Smooth muscle cell (in vitro differentiated cells): ENCODE measurements around the gene CHCHD3. TPM values are rescaled to one million over a fixed set of nuclear protein-coding genes. Genes with fewer than 3 reads are reported as not detected.
"Not testable (repeated sequence)": the region's sequence is repeated elsewhere in the genome, so short reads cannot be mapped to it uniquely, and the experiment has no call there.

Experiments
- DNase-seq: peaks from one replicate; lab custom pipeline; 2025; ENCODE audit not compliant: unreplicated experiment; lab: John Stamatoyannopoulos, UW
- H2AFZ ChIP-seq: fragments of 200-600 bp; sonication (generic); 2 replicates; pipeline ENCODE4 v1.6.0; 2016; ENCODE audit warnings: antibody characterized with exemption, low read depth, mild to moderate bottlenecking
- H3F3A ChIP-seq: fragments of 200-600 bp; sonication (generic); 2 replicates; pipeline ENCODE4 v1.6.0; 2017; ENCODE audit warnings: antibody characterized with exemption, low read depth
- H3K27ac ChIP-seq: fragments of 200-600 bp; sonication (generic); 2 replicates; pipeline ENCODE4 v1.5.1; 2016; ENCODE audit warnings: low read depth, mild to moderate bottlenecking
- H3K27me3 ChIP-seq: fragments of 200-600 bp; sonication (generic); 2 replicates; pipeline ENCODE4 v1.6.1; 2016; ENCODE audit warnings: low read depth, mild to moderate bottlenecking
- H3K36me3 ChIP-seq: fragments of 200-600 bp; sonication (generic); 2 replicates; pipeline ENCODE4 v1.5.1; 2016; ENCODE audit warnings: low read depth
- H3K4me1 ChIP-seq: fragments of 200-600 bp; sonication (generic); 2 replicates; pipeline ENCODE4 v1.5.1; 2016; ENCODE audit warnings: low read depth
- H3K4me2 ChIP-seq: fragments of 200-600 bp; sonication (generic); 2 replicates; pipeline ENCODE4 v1.6.0; 2016; ENCODE audit warnings: mild to moderate bottlenecking
- H3K4me3 ChIP-seq: fragments of 200-600 bp; sonication (generic); 2 replicates; pipeline ENCODE4 v1.5.1; 2016; ENCODE audit warnings: mild to moderate bottlenecking
- H3K79me2 ChIP-seq: fragments of 200-600 bp; sonication (generic); 2 replicates; pipeline ENCODE4 v1.6.0; 2016; ENCODE audit warnings: low read depth, mild to moderate bottlenecking
- H3K9ac ChIP-seq: fragments of 200-600 bp; sonication (generic); 2 replicates; pipeline ENCODE4 v1.6.0; 2016; ENCODE audit warnings: low read depth
- H3K9me3 ChIP-seq: fragments of 200-600 bp; sonication (generic); replicated peaks from 2 replicates; pipeline ENCODE4 v1.5.1; 2016; ENCODE audit warnings: low read depth
- H4K20me1 ChIP-seq: fragments of 200-600 bp; sonication (generic); 2 replicates; pipeline ENCODE4 v1.6.0; 2016; ENCODE audit warnings: low read depth
- CTCF ChIP-seq: fragments of 200-600 bp; sonication (generic); IDR thresholded peaks from 2 replicates; pipeline ENCODE4 v1.5.1; 2017; ENCODE audit warnings: borderline replicate concordance, mild to moderate bottlenecking, antibody characterized with exemption; ENCODE audit not compliant: insufficient read depth, poor library complexity, severe bottlenecking
- WGBS: methylation state at CpG from one replicate; pipeline ENCODE4 v1.1.7; 2016; ENCODE audit warnings: low lambda C conversion rate; 5-methylcytosine and 5-hydroxymethylcytosine counted together
- polyA plus RNA-seq: library from polyadenylated mRNA; unstranded; fragments of >200 nt; fragmentation: Nextera tagmentation; extraction: Ambion mirVana; gene quantifications from 2 replicates; pipeline ENCODE4 v1.2.1, GENCODE V29; 2016
- total RNA-seq: library from RNA; depleted of rRNA; stranded (reverse); fragments of >200 nt; gene quantifications from 2 replicates; pipeline ENCODE4 v1.2.3, GENCODE V29; 2014

CHCHD3 gene
- total and polyA plus RNA-seq, 2 experiments from 2014 or later = 49.8 to 59.2 TPM

- Histone ChIP-seq H3K4me1 (no peaks in the 10 kb centered on the region), H3K79me2 (no peaks in the 10 kb centered on the region), H3K27ac (no peak overlapping the region), H4K20me1 (no peaks in the 10 kb centered on the region), H3K36me3 (no peaks in the 10 kb centered on the region), H3K27me3 (no peaks in the 10 kb centered on the region), H3K9me3 (no peaks in the 10 kb centered on the region), H3K4me3 (no peak overlapping the region), H3K4me2 (no peak overlapping the region), H2AFZ (no peak overlapping the region), H3F3A (no peaks in the 10 kb centered on the region), H3K9ac (no peak overlapping the region)
- 91% methylated on average over 2 of the region's 2 CpGs for WGBS
- no peak for TF ChIP-seq CTCF
- no peak for DNase-seq
Measured at GRCh38 chr7:132915647-132916046, 166.2 kb downstream of the CHCHD3 start.

GRCh38 chr7:132910657-132911056 is 171.2 kb downstream of the CHCHD3 start:
- Histone ChIP-seq H3K27ac (no peak overlapping the region), H3K27me3 (no peaks in the 10 kb centered on the region), H3K9me3 (no peaks in the 10 kb centered on the region), H3K4me3 (no peak overlapping the region), H3F3A (no peaks in the 10 kb centered on the region), H3K4me2 (no peak overlapping the region), H3K9ac (no peak overlapping the region), H3K79me2 (no peaks in the 10 kb centered on the region), H3K36me3 (no peaks in the 10 kb centered on the region), H2AFZ (no peak overlapping the region), H4K20me1 (peaks cover 13% of the 10 kb centered on the region), H3K4me1 (peaks cover 16% of the 10 kb centered on the region)
- no peak for DNase-seq
- WGBS = 67% methylated on average over 5 of the region's 5 CpGs
- no peak for TF ChIP-seq CTCF

GRCh38 chr7:132907380-132907940 is 174.4 kb downstream of the CHCHD3 start:
- Histone ChIP-seq H3K4me1 (peaks cover 16% of the 10 kb centered on the region), H4K20me1 (peaks cover 18% of the 10 kb centered on the region), H3K9ac (no peak overlapping the region), H3K4me3 (no peak overlapping the region), H3K79me2 (no peaks in the 10 kb centered on the region), H3K36me3 (no peaks in the 10 kb centered on the region), H3K27ac (peak overlapping the region; percentile 1), H3K4me2 (no peak overlapping the region), H3K9me3 (no peaks in the 10 kb centered on the region), H3F3A (no peaks in the 10 kb centered on the region), H3K27me3 (no peaks in the 10 kb centered on the region), H2AFZ (no peak overlapping the region)
- no peak for TF ChIP-seq CTCF
- 22% methylated on average over 3 of the region's 3 CpGs for WGBS
- DNase-seq = no peak

GRCh38 chr7:132906193-132906835 is 175.6 kb downstream of the CHCHD3 start:
- Histone ChIP-seq H3K79me2 (no peaks in the 10 kb centered on the region), H3K36me3 (no peaks in the 10 kb centered on the region), H2AFZ (no peak overlapping the region), H3K27ac (no peak overlapping the region), H3F3A (no peaks in the 10 kb centered on the region), H3K27me3 (no peaks in the 10 kb centered on the region), H3K4me3 (no peak overlapping the region), H3K9me3 (no peaks in the 10 kb centered on the region), H3K4me1 (peaks cover 16% of the 10 kb centered on the region), H4K20me1 (peaks cover 18% of the 10 kb centered on the region), H3K4me2 (peak overlapping the region; percentile 27), H3K9ac (no peak overlapping the region)
- no peak for TF ChIP-seq CTCF
- 78% methylated on average over 7 of the region's 7 CpGs for WGBS
- DNase-seq = no peak

- H3F3A ChIP-seq, H3K4me2 ChIP-seq, H3K27ac ChIP-seq, H3K9ac ChIP-seq, DNase-seq, H2AFZ ChIP-seq, H3K79me2 ChIP-seq, H3K9me3 ChIP-seq, H3K27me3 ChIP-seq, H3K4me3 ChIP-seq, H3K36me3 ChIP-seq: not testable (repeated sequence)
- Histone ChIP-seq H3K4me1 (peaks cover 16% of the 10 kb centered on the region), H4K20me1 (peaks cover 23% of the 10 kb centered on the region)
- 100% methylated on average over 6 of the region's 6 CpGs for WGBS
Measured at GRCh38 chr7:132905136-132905535, 176.8 kb downstream of the CHCHD3 start.
